ENCODE results near the gene LMO7. TPM values are rescaled to one million over a fixed set of nuclear protein-coding genes. Genes with fewer than 3 reads are reported as not detected.

Gene LMO7
- total and polyA plus RNA-seq, 2 of the 13 experiments (the other 11 are each of a cell fraction or from before 2014, with no cell fraction given): 34.0 to 121 TPM

DNA sequence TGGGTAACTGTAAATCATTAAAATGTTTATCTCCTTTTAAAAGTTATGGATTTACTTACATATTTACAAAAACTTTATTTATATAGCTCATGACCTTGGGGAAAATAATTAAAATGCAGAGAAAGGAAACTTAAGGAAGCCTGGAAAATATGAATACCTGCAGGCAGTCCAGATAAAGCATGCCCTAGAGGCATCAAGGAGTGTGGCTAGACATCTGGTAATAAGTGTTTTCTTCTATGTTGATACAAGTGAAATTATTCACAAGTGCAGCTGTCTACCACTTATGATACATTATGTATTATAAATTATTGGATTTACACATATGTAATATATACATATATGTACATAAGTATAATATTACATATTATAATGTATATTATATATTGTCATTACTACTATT, 207.9 kb downstream of the LMO7 start (continued):
- TF ChIP-seq, protein P1, sequence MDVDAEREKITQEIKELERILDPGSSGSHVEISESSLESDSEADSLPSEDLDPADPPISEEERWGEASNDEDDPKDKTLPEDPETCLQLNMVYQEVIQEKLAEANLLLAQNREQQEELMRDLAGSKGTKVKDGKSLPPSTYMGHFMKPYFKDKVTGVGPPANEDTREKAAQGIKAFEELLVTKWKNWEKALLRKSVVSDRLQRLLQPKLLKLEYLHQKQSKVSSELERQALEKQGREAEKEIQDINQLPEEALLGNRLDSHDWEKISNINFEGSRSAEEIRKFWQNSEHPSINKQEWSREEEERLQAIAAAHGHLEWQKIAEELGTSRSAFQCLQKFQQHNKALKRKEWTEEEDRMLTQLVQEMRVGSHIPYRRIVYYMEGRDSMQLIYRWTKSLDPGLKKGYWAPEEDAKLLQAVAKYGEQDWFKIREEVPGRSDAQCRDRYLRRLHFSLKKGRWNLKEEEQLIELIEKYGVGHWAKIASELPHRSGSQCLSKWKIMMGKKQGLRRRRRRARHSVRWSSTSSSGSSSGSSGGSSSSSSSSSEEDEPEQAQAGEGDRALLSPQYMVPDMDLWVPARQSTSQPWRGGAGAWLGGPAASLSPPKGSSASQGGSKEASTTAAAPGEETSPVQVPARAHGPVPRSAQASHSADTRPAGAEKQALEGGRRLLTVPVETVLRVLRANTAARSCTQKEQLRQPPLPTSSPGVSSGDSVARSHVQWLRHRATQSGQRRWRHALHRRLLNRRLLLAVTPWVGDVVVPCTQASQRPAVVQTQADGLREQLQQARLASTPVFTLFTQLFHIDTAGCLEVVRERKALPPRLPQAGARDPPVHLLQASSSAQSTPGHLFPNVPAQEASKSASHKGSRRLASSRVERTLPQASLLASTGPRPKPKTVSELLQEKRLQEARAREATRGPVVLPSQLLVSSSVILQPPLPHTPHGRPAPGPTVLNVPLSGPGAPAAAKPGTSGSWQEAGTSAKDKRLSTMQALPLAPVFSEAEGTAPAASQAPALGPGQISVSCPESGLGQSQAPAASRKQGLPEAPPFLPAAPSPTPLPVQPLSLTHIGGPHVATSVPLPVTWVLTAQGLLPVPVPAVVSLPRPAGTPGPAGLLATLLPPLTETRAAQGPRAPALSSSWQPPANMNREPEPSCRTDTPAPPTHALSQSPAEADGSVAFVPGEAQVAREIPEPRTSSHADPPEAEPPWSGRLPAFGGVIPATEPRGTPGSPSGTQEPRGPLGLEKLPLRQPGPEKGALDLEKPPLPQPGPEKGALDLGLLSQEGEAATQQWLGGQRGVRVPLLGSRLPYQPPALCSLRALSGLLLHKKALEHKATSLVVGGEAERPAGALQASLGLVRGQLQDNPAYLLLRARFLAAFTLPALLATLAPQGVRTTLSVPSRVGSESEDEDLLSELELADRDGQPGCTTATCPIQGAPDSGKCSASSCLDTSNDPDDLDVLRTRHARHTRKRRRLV (CRISPR knock-in tag; IDR thresholded peaks at IDR 0.05): no peak
- TF ChIP-seq HIC2 (CRISPR knock-in tag; IDR thresholded peaks at IDR 0.05; ENCODE audit: low read depth) (no peak), SCMH1 (CRISPR knock-in tag; IDR thresholded peaks at IDR 0.05; ENCODE audit: borderline replicate concordance) (no peak), RNF2 (conservative IDR thresholded peaks at IDR 0.05; ENCODE audit: low read depth) (no peak), SALL2 (CRISPR knock-in tag; IDR thresholded peaks at IDR 0.05) (no peak), ELK4 (CRISPR knock-in tag; IDR thresholded peaks at IDR 0.05; ENCODE audit: borderline replicate concordance) (no peak)

Measured in HepG2 (cell line).